Spleen (tissue), 11 donors: ENCODE data around the gene CD58. TPM values are rescaled to one million over a fixed set of nuclear protein-coding genes. Genes with fewer than 3 reads are reported as not detected.
A peak's percentile ranks its signal among the peaks of the same experiment; 100 is the strongest.

Source experiments
- DNase-seq: peaks from one replicate; pipeline ENCODE4 v3.0.0-alpha.2; 2020
- H3K27ac ChIP-seq, 8 donors: fragments of 200-600 bp; sonication (generic) in 7 of 8; 1 replicate in 4 of 8; 2 replicates in 4 of 8; pipeline versions ENCODE4 v1.5.0 to v1.8.0; 2016 to 2021; ENCODE audit warnings: inconsistent platforms in 4 of 8, mild to moderate bottlenecking in 4 of 8, moderate library complexity in 1 of 8
- H3K27me3 ChIP-seq, 7 donors: fragments of 200-600 bp; sonication (generic) in 6 of 7; replicated peaks in 1 of 7; 1 replicate in 4 of 7; 2 replicates in 3 of 7; pipeline versions ENCODE4 v1.5.0 to v1.8.0; 2016 to 2021; ENCODE audit warnings: inconsistent platforms in 3 of 7, mild to moderate bottlenecking in 1 of 7
- H3K36me3 ChIP-seq, 6 donors: fragments of 200-600 bp; sonication (generic) in 5 of 6; 1 replicate in 4 of 6; 2 replicates in 2 of 6; pipeline versions ENCODE4 v1.5.0 to v1.8.0; 2016 to 2021; ENCODE audit warnings: inconsistent platforms in 2 of 6
- H3K4me1 ChIP-seq, 6 donors: fragments of 200-600 bp; sonication (generic) in 5 of 6; 1 replicate in 3 of 6; 2 replicates in 3 of 6; pipeline versions ENCODE4 v1.5.0 to v1.8.0; 2016 to 2021; ENCODE audit warnings: inconsistent platforms in 3 of 6
- H3K4me3 ChIP-seq, 8 donors: fragments of 200-600 bp; sonication (generic) in 7 of 8; 1 replicate in 4 of 8; 2 replicates in 4 of 8; pipeline versions ENCODE4 v1.5.0 to v1.8.0; 2016 to 2021; ENCODE audit warnings: inconsistent platforms in 4 of 8, mild to moderate bottlenecking in 4 of 8, moderate library complexity in 2 of 8
- H3K9me3 ChIP-seq, 8 donors: fragments of 200-600 bp; sonication (generic) in 7 of 8; 1 replicate in 4 of 8; 2 replicates in 4 of 8; pipeline versions ENCODE4 v1.5.0 to v1.8.0; 2016 to 2021; ENCODE audit warnings: inconsistent platforms in 4 of 8
- CTCF ChIP-seq, 11 experiments: fragments of 200-600 bp in 7 of 11; fragments of 450-650 bp in 4 of 11; sonication (generic) in 4 of 11; IDR thresholded peaks in 8 of 11; conservative IDR thresholded peaks in 3 of 11; 1 replicate in 7 of 11; 2 replicates in 4 of 11; pipeline versions ENCODE4 v1.4.0 to v1.8.0; 2016 to 2021; ENCODE audit warnings: antibody characterized with exemption in 11 of 11, inconsistent platforms in 4 of 11, mild to moderate bottlenecking in 1 of 11
- POLR2A ChIP-seq, 3 donors: fragments of 450-650 bp; IDR thresholded peaks; one replicate each; pipeline ENCODE4 v1.5.1; 2017; ENCODE audit warnings: antibody characterized with exemption in 3 of 3, mild to moderate bottlenecking in 1 of 3
- POLR2AphosphoS5 ChIP-seq, 3 donors: sonication (generic); formaldehyde crosslinking; IDR thresholded peaks; one replicate each; pipeline ENCODE4 v1.5.1; 2017; ENCODE audit warnings: antibody characterized with exemption in 3 of 3
- WGBS, 5 donors: extraction: QIAGEN DNeasy Blood & Tissue Kit in 3 of 5; methylation state at CpG; one replicate each; pipeline versions ENCODE4 v1.1.5 to v1.1.7; 2013 to 2018; 5-methylcytosine and 5-hydroxymethylcytosine counted together
- intact Hi-C: fragments of 100-400 bp; cut with DNase I; formaldehyde crosslinking; loops from one replicate; pipeline ENCODE4 v1.15.0; 2023; ENCODE audit warnings: low total_unique reads
- polyA plus RNA-seq, 3 donors: library from polyadenylated mRNA; stranded (reverse); fragments of 200-250 nt; gene quantifications; one replicate each; pipeline ENCODE4 v1.2.1, GENCODE V29; 2013
- total RNA-seq, 7 donors: library from RNA; depleted of rRNA in 3 of 7; stranded (reverse); fragments of >200 nt in 3 of 7; fragmentation: NEBNext Ultra II Directional in 4 of 7; extraction: Animal tissue kit (Norgen Biotek cat#: 25700) in 4 of 7; gene quantifications; one replicate each; pipeline versions ENCODE4 v1.1.0 to v1.2.1, GENCODE V29; 2016 to 2021
- donor health status: healthy with polysubstance abuse.
- donor health status: DM: no; HTN: no; CAD: no; lungs with moderate emphysema.
- donor health status: DM: no; HTN: no; CAD: no.
- donor health status: Bipolar disorder and iron deficiency.
- donor health status: healthy.
- donor health status: DM: no; HTN: no; CAD: no.
- donor health status: DM: yes; HTN: yes; CAD: no.

Gene CD58
- total and polyA plus RNA-seq, 10 donors = 9.7 to 52.1 (median 30.0) TPM

- 57 to 74% (median 60%) methylated on average over 8 of the region's 8 CpGs for WGBS, 5 donors
- intact Hi-C loops = no loop called here
- peaks cover 10 to 86% (median 72%) of the 10 kb centered on the region in 6 donors for H3K4me1 ChIP-seq
Measured at GRCh38 chr1:116559304-116559761, 11.5 kb downstream of the CD58 start.

GRCh38 chr1:116558571-116558970 lies 12.3 kb downstream of the CD58 start:
- Histone ChIP-seq H3K9me3 (peaks cover 0 to 11% (median 8%) of the 10 kb centered on the region in 8 donors), H3K36me3 (peaks cover 0 to 8% (median 0%) of the 10 kb centered on the region in 6 donors), H3K27ac (peak overlapping the region in 3 of 8 donors; percentile 37 to 62 (median 37)), H3K4me1 (peaks cover 10 to 94% (median 77%) of the 10 kb centered on the region in 6 donors), H3K4me3 (no peak overlapping the region), H3K27me3 (no peaks in the 10 kb centered on the region)
- TF ChIP-seq CTCF (IDR thresholded peaks at IDR 0.05 in 8 of 11, conservative IDR thresholded peaks at IDR 0.05 in 3 of 11) (no peak), POLR2AphosphoS5 (IDR thresholded peaks at IDR 0.05) (no peak), POLR2A (IDR thresholded peaks at IDR 0.05) (no peak)
- 77 to 93% (median 81%) methylated on average over 1 of the region's 1 CpG for WGBS, 5 donors
- intact Hi-C loops = no loop called here
- DNase-seq = no peak

More at GRCh38 chr1:116559304-116559761, 11.5 kb downstream of the CD58 start:
- Histone ChIP-seq H3K27ac (peak overlapping the region in 4 of 8 donors; percentile 26 to 60 (median 40)), H3K36me3 (peaks cover 0 to 16% (median 0%) of the 10 kb centered on the region in 6 donors), H3K4me3 (no peak overlapping the region), H3K9me3 (peaks cover 0 to 18% (median 14%) of the 10 kb centered on the region in 8 donors), H3K27me3 (no peaks in the 10 kb centered on the region)
- no peak for DNase-seq
- no peak for TF ChIP-seq CTCF (IDR thresholded peaks at IDR 0.05 in 8 of 11, conservative IDR thresholded peaks at IDR 0.05 in 3 of 11)
- no peak for TF ChIP-seq POLR2AphosphoS5 (IDR thresholded peaks at IDR 0.05)

GRCh38 chr1:116558140-116558549 lies 12.7 kb downstream of the CD58 start:
- no peaks in the 10 kb centered on the region for H3K27me3 ChIP-seq
- intact Hi-C loops = no loop called here
- no peak overlapping the region for H3K4me3 ChIP-seq
- WGBS, 5 donors = 48 to 64% (median 60%) methylated on average over 4 of the region's 4 CpGs
- peaks cover 0 to 7% (median 3%) of the 10 kb centered on the region in 8 donors for H3K9me3 ChIP-seq
- H3K4me1 ChIP-seq = peaks cover 10 to 98% (median 80%) of the 10 kb centered on the region in 6 donors
- DNase-seq = no peak
- H3K36me3 ChIP-seq = peaks cover 0 to 4% (median 0%) of the 10 kb centered on the region in 6 donors
- no peak for TF ChIP-seq CTCF (IDR thresholded peaks at IDR 0.05 in 8 of 11, conservative IDR thresholded peaks at IDR 0.05 in 3 of 11)
- TF ChIP-seq POLR2AphosphoS5 (IDR thresholded peaks at IDR 0.05) = no peak
- no peak for TF ChIP-seq POLR2A (IDR thresholded peaks at IDR 0.05)
- H3K27ac ChIP-seq = peak overlapping the region in 3 of 8 donors; percentile 37 to 62 (median 37)

- no peak overlapping the region for H3K4me3 ChIP-seq
- 68 to 80% (median 70%) methylated on average over 4 of the region's 4 CpGs for WGBS, 5 donors
- no peaks in the 10 kb centered on the region for H3K36me3 ChIP-seq
- intact Hi-C loops = no loop called here
- DNase-seq = no peak
- TF ChIP-seq POLR2A (IDR thresholded peaks at IDR 0.05) = no peak
- TF ChIP-seq POLR2AphosphoS5 (IDR thresholded peaks at IDR 0.05) = no peak
- TF ChIP-seq CTCF (IDR thresholded peaks at IDR 0.05 in 8 of 11, conservative IDR thresholded peaks at IDR 0.05 in 3 of 11) = no peak
- peaks cover 16 to 100% (median 83%) of the 10 kb centered on the region in 6 donors for H3K4me1 ChIP-seq
- H3K27ac ChIP-seq = peak overlapping the region in 4 of 8 donors; percentile 34 to 62 (median 59)
- H3K27me3 ChIP-seq = no peaks in the 10 kb centered on the region
- no peaks in the 10 kb centered on the region for H3K9me3 ChIP-seq
Measured at GRCh38 chr1:116557323-116557878, 13.4 kb downstream of the CD58 start.
